Urothelium cell line (cell line): ENCODE results near the gene MTCL1.
A peak's percentile ranks its signal among the peaks of the same experiment; 100 is the strongest.

Source experiments
- DNase-seq: peaks from one replicate; pipeline ENCODE4 v3.0.0; 2011; ENCODE audit warnings: low spot score, mixed read lengths
- FAIRE-seq: peaks from 2 replicates; lab custom pipeline; 2011; peaks lifted over from hg19 to GRCh38; lab: Jason Lieb, UNC

The MTCL1 gene

DNA sequence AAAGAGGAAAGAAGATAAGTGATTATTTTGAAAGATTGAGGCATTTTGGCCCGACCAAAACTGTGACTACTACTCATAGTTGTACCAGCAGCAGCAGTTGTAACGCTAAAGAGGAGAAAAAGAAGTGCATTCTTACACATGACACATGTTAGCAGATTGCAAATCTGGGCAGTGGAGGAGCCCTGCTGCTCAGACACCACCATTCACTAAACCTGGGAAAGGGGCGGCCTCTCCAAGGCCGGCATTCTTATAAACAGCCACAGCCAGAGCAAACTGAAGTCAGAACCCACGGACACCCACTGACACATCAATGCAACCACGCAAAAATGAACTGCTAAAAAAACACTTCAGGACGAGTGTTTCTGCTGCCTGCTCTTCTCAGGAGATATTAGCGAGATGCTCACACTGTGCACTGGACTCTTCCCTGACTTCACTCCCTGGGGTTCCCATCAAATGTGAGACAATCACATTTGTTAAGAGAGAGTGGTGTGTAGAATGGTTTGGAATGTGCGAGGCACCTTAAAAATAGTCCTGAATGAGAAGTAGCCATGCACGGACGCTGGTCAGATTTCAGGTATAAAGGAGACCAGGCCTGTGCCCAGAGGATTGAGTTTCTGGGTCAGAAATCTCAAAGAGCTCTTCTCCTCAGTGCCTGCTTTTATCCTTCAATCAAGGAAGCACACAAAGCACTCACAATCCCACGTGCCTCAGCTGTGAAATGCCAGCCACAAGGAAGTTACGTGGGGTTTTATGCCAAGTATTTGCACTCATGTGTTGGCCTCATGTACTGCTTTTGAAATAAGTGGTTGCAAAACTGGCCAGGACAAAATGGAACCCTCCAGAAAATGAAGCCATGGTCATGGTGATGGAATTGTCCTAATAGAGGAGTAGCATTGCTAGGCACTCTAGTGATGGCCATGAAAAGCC, 83.4 kb downstream of the MTCL1 start:
- FAIRE-seq (peak; percentile 27), DNase-seq (no peak)

DNA sequence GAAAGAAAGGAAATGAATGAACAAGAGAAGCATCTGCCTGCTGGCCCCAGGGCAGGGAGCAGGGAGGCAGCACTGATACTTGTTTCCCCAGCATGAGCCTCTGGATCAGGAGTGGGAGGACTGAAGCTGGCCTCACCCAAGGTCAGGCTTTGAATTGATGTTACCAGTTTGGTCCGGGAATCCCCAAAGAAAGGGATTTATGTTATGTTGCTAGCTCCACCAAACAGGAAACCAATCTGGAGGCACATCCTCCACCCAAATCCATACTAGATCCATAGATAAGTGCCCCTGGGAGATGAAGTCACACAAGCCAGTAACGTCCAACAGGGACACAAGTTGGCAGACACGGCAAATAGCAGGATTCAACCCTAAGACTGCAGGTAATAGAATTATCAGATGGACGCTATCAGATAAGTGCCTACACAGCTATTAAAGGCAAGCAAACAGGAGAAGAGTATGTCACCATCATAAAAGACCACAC, 85.9 kb downstream of the MTCL1 start:
- DNase-seq (no peak), FAIRE-seq (no peak)

DNA sequence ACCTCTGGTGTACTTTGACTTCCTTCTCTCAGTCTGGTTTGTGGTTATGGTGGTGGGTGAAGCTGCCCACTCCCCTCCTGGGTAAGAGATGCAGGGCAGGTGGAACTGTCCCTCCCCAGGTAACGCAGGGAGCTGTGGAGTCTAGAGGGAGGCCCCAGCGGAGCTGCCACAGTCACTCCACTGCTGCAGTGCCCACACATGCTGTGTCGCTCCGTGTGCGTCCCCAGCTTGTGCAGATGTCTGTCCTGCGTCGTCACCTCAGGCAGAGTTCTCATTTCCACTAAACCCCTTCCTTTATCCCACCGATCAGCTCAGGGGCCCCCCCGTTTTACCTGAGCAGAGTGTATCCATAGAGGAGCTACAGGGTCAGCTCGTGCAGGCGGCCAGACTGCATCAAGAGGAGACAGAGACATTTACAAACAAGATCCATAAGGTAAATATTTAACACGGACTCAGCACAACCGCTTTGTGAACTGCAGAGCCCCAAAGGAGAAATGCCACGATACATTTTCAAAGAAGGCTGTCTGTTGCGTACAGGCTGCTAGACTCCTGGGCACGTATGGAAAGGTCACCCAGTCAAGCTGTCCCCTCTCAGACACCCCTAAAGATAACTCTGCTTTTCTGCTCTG, 87.4 kb downstream of the MTCL1 start:
- FAIRE-seq (no peak), DNase-seq (no peak)

DNA sequence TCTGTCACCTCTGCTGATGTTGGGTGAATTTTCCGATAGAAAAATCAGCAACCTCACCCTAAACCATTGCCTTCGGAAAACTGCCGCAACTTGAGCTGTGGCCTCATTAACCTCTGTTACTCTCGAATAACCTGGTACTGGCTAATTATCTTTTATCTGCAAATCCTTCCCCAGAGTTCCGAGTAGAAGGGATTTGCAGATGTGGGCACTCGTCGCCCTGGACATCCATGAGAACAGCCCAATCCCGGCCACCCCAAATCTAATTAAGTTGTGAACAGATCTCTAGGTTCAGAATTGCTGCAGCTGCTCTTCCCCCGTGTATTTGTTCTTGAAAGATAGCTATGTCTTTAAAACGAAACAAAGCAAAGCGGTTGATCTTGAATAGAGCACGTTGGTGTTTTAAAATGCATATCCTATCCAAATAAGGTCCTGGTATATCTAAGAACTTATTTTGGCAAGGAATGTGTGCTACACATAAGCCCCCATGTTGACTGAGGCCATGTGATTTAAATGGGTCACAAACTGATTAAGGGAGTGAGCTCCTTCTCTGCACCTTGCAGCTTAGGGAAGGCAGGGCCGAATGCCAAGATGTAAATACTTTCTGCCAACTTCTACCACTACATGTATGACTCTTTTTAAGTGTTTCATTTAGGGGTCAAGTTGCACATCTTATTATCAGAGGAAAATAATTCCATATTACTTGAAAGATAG, 88.2 kb downstream of the MTCL1 start:
- no peak for FAIRE-seq
- no peak for DNase-seq

DNA sequence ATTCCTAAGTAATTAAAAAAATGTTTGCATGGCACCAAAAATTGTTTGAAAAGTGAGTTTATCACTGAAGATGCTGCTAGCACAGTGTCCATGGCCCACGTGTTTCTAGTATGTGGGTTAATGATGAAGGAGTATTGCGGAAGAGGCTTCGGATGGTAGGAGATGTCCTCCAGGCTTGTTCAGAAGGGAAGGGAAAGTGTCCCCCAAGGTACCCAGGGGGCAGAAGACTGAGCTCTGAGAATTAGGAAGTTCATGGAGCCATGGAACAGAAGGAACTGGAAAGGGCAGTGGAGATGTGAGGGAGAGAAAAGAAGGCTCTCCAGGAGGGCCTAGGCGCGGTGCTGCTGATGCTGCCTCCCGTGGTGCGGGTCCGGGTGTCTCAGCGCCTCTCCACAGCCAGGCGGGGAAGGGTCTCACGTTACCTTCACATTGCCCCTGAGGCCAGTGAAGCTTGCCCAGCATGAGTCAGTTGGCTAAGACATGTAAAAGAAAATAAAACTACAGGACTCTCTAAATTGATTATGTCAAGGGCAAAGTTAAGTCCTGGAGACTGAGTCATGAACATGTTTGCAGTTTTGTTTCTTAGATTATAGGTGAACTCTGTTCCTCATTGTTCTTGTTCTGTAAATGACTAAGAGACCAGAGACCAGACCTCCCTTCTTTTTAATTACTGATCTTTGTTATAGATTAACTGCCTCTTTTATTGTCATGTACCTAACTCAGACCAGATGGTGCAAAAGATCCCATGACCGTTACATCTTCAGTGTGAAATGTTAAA, 89.0 kb downstream of the MTCL1 start:
- no peak for DNase-seq
- FAIRE-seq: no peak

DNA sequence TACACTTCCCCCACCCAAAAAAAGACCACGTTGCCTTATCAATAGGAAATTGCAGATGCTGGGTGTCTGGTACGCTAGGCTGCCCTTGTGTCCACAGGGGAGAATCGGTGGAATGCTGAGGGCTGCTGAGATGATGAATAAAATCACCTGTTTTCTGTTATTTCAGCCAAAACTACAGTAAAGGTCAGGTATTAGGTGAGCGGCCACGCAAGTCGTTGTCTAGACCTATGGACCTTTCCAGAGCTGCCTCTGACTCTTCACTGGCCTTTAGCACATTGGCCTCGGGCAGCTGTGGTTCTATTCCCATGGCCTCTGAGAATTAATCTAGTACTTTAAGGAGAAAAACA, 89.6 kb downstream of the MTCL1 start:
- FAIRE-seq (no peak), DNase-seq (no peak)

DNA sequence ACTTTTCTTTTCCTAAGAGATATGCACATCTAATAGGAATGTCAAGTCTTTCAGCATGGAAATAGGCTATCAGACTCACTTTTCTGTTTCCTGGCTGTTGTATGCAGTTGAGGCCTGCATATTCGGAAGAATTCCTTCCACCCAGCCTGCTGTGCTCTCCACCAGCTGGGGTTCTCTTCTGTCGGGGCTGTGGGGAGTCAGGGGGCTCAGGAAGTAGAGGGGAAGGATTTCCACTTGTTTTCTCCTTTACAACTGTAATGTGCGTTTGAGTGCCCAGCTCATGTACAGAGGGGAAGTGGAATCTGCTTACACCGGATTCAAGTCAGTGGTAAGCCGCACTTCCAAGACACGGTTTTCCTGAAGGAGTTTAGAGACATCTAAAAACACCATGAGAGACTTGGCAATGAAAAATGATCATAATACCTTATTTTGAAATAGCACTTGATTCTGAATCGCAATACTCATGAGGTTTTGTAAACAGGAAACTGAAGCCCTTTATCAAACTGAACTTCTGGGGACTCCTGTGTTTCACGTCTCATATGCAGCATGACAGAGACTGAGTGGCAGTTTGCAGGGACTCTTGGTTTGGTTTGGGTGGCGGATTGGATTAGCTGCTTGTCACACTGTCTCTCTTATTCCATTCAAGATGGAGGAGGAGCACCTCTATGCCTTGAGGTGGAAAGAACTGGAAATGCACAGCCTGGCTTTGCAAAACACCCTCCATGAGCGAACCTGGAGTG, 90.4 kb downstream of the MTCL1 start:
- no peak for FAIRE-seq
- DNase-seq: no peak

DNA sequence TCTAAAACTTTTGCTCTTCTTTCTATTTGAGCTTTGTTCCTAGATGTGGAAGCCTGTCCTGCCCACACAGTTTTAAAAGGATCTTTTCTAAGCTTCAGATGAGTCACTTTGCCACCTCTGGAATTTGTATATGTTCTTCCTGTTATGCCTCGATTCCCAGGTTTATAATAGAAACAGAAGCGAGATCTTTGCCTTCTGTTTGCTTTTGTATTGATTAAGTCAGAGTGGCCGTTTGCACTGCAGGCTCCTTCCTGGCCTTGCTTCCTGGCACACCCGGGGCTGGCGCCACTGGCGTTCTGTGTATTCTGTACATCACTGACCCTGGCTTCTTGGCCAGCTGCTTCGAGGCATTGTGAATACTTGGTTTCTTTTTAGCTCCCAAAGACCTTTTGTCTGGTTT, 91.8 kb downstream of the MTCL1 start:
- no peak for FAIRE-seq
- no peak for DNase-seq

DNA sequence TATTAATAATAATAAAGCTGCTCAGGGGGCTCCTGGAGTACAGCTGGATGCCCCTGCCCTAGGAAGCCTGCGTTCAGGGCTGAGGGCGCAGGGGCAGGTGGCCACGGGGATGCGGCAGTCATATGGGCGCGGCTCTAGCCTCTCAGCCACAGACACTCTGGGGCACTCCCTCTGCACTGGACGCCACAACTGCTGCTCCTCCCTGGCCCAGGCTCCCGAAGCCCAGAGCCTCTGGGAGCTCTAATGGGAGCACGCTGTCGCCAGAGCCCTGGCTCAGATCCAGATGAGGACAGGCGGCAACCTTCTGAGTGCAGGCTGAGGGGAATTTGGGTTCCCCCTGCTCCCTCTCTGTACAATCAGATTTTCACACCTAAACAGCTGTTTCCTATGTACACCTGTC, 93.6 kb downstream of the MTCL1 start:
- DNase-seq (peak; percentile 67), FAIRE-seq (no peak)

DNA sequence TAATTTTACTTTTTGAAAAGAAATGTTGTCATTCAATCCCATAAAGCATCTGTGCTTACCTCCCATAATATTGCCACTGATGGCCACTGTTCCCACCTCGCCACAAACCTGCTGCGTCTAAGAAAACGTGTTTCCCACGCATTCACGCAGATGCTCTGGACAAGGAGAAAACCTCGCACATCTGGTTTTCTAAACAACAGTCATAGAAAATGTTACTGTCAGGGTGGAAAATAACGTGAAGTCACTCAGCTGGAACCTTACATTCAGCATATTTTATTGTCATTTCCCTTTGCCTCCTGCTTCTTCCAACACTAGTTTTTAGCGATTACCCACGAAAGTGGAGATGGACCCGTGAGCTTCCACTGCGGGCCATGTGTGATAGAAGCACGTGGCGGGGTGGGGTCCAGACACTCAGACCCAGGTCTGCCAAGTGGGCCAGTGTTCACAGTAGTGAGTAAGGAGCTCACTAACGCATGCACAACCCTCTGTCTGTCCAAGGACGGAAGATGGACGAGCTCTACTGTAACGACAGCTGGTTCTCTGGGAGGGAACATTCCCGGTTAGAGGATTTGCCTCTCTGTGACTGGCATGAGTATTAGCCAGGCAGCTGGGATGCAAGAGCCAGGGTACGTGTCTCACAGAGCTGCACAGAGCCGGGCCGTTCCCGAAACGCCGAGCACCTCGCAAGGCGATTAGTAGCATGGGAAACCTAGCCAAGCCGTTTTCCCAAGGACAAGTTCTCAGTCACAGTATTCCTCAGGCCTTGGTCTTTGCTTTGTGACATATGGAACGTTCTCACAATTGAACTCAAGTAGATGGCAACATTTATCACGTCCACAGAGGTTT, 94.5 kb downstream of the MTCL1 start:
- peak; percentile 32 for DNase-seq
- FAIRE-seq: peak; percentile 23

DNA sequence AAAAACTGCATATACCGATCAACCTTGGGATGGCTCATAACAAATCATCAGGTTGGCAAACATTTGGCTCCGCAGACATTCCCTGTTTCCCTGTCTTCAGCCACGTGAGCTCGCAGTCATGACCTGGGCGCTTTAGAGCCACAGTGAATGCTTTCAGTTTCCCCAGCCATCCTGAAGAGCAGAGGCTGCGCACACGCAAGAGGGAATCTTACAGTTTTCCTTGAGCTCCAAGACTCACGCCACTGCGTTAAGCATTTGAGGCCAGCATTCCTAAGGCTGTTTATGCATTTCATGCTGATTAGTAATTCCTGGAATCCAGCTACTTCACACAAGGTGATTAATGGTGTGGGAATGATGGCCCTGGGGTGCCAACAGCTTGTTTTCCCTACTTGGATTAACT, 95.1 kb downstream of the MTCL1 start:
- DNase-seq: peak; percentile 89

DNA sequence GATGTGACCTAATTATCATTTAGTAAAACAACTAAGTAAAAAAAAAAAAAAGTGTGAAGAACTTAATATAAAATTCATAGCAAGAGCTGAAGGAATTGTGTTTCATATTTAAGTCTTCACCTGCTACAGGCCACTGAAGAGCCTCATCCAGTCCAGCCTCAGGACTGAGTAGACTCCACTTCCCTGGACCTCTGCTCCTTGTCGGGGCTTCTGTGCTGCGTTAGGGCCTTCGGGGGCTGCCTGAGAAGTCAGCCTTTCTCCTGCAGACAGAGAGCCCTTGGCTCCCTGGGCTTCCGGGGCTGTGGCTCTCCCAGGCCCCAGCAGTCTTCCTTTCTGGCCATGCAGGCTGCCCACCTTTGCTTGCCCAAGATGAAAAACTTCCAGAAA, 95.5 kb downstream of the MTCL1 start:
- no peak for FAIRE-seq

More for the DNA sequence above, 95.1 kb downstream of the MTCL1 start:
- peak; percentile 74 for FAIRE-seq

DNA sequence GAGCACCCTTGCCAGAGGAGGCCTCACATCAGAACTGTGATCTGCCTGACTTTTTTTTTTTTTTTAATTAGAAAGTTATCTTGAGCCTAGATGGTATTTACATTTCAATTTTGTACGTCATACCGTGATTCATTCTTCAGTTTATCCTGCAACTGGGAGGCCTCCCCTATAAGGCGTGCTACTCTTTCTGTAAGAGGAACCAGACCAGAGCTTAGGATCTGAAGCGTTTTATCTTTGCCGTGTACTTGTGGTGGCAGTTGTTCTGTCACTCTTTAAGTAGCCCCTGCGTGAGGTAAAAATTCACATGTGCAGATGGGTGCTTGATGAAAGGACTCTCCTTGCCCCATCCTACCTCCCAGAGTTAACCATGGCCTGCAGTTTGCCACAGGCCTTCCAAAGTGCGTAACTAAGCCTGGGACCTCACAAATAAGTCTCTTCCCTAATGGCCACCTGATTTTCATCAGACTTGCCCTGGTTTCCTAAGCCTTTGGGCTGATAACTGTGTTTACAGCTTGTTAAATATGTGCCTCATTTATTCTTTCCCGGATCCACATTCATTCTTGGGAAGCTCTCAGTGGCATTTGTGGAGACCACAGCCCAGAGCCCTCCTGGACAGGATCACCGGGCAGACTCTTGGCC, 96.0 kb downstream of the MTCL1 start:
- peak; percentile 56 for DNase-seq

More for the DNA sequence above, 95.5 kb downstream of the MTCL1 start:
- DNase-seq: peak; percentile 58

DNA sequence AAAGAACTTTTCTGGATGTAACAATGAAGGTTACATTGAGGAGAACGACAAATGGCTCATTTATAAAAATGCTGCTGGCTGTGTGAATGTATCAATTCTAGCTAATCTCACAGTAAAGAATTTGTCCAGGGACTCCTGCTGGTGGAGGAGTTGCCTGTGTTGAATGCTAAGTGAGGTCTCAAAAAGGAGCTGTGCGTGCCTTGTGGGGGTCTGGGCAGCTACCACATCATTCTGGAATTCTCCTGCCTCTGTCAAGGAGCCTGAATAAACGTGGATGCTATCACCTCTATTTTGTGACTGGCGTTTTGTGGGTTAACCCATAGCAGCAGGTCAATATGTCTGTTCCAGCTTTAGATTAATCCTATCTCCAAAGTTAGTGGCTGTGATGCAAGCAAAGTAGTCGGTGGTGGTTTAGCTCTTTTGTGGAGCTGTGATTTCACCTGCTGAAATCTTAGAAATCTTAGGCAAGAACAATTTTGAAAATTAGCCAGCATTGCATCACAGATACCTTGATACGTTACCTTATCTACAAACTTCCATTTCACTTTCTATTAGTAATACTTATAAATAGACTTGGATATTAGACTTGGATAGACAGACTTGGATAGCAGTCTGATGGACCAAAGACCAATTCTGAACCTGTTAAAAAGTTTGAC, 96.8 kb downstream of the MTCL1 start:
- DNase-seq (no peak), FAIRE-seq (no peak)

More for the DNA sequence above, 96.0 kb downstream of the MTCL1 start:
- FAIRE-seq: no peak

DNA sequence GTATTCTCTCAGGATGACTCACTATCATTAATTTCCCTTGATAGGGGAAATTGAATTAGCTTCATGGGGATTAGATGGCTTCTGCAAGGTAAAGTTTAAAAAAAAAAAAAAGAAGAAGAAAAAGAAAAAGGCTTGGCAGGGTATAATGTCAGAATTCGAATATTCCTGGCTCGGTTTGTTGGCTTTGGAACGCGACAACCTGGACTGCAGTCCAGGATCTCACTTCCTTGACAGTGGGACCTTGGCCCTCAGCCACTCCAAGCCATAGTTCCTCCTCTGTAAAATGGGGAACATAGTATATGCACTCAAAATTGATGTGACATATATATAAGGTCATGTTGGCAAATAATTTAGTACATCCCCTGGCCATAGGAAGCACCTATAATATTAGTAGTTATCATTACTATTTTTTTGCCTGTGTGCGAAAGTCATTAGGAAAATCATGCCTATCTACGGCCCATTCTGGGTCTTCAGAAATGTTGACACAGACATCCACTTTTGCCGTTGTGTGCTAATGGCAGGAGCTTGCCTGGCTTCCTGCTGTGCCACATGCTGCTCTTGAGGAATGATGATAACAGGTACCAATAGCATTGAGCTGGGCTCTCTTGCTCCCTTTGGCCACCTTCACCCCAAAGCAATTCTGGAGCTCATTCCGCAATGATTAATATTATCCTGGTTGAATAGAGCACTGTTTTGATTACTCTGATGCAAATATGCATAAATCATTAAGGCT, 97.9 kb downstream of the MTCL1 start:
- FAIRE-seq (peak; percentile 27), DNase-seq (no peak)

DNA sequence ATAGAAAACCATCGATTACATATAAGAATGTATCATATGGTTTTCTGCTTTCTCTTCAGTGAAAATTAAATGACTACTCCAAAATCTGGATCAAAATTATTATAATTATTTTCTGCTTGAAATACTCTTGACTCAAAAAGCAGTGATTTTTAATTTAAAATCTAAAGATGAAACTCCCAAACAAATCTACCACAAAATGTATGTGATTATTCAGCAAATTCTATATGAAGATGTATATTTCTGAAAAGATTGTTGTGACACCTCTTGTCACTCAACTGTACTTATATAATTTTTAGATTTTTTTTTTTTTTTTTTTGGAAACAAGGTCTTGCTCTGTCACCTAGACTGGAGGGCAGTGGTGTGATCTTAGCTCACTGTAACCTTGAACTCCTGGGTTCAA, 98.6 kb downstream of the MTCL1 start:
- no peak for DNase-seq
- no peak for FAIRE-seq

DNA sequence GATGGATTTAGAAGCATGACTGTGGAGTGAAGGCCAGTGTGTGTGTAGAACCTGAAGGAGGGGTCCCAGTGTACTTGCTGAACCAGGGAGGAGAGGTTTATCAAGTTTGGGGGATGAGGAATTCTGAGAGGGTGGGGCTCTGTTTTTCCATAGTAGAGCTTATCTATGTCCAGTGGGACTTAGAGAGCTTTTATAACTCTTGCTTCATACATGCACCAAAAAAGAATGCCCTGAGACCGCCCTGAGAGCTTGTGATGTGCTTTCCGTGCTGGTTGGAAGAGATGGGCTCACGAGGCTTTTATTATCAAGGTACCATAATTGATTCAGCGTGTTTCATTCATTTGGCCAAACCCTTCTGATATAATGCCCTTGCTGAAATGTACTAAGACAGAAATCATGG, 100.2 kb downstream of the MTCL1 start:
- FAIRE-seq: no peak
- DNase-seq: no peak
